GM19438 (cell line): Measurements from ENCODE around the gene BCAS3.
"Not testable (repeated sequence)": the region's sequence is repeated elsewhere in the genome, so short reads cannot be mapped to it uniquely, and the experiment has no call there.

Experiments used
- ATAC-seq: cut with Tn5 transposase; IDR thresholded peaks from one replicate; pipeline ENCODE4 v1.9.1; 2021; ENCODE audit warnings: low read depth; ENCODE audit not compliant: unreplicated experiment

BCAS3 gene

GRCh38 chr17:61143026-61143425 is 465.4 kb downstream of the BCAS3 start:
- no peak for ATAC-seq

- ATAC-seq = no peak
These were observed 466.5 kb downstream of the BCAS3 start for GRCh38 chr17:61144137-61144536.

- ATAC-seq = no peak
These were observed 467.2 kb downstream of the BCAS3 start for GRCh38 chr17:61144617-61145564.

GRCh38 chr17:61146833-61147232 is 469.2 kb downstream of the BCAS3 start:
- ATAC-seq = not testable (repeated sequence)

- ATAC-seq = no peak
These were observed 471.6 kb downstream of the BCAS3 start for GRCh38 chr17:61149106-61149825.

- no peak for ATAC-seq
These were observed 472.3 kb downstream of the BCAS3 start for GRCh38 chr17:61149862-61150362.

GRCh38 chr17:61150686-61151299 is 473.1 kb downstream of the BCAS3 start:
- ATAC-seq = no peak

GRCh38 chr17:61152898-61153297 is 475.2 kb downstream of the BCAS3 start:
- ATAC-seq = no peak

- ATAC-seq = no peak
These were observed 478.1 kb downstream of the BCAS3 start for GRCh38 chr17:61155590-61156237.

GRCh38 chr17:61157246-61157886 is 479.7 kb downstream of the BCAS3 start:
- ATAC-seq = no peak

GRCh38 chr17:61158376-61158775 is 480.7 kb downstream of the BCAS3 start:
- ATAC-seq = no peak

- no peak for ATAC-seq
These were observed 481.7 kb downstream of the BCAS3 start for GRCh38 chr17:61159221-61159814.

- no peak for ATAC-seq
These were observed 482.6 kb downstream of the BCAS3 start for GRCh38 chr17:61160204-61160603.

GRCh38 chr17:61160789-61161445 is 483.3 kb downstream of the BCAS3 start:
- ATAC-seq = no peak

- no peak for ATAC-seq
These were observed 484.0 kb downstream of the BCAS3 start for GRCh38 chr17:61161615-61162134.

- ATAC-seq = no peak
These were observed 486.9 kb downstream of the BCAS3 start for GRCh38 chr17:61164517-61164916.

GRCh38 chr17:61167075-61167474 is 489.4 kb downstream of the BCAS3 start:
- ATAC-seq = no peak

GRCh38 chr17:61168506-61168905 is 490.9 kb downstream of the BCAS3 start:
- no peak for ATAC-seq

GRCh38 chr17:61174310-61174709 is 496.7 kb downstream of the BCAS3 start:
- no peak for ATAC-seq
